Testis (tissue), 2 donors: ENCODE measurements around the gene KIF4A.
A peak's percentile ranks its signal among the peaks of the same experiment; 100 is the strongest.

Experiments
- POLR2A ChIP-seq: fragments of 450-650 bp; IDR thresholded peaks from one replicate; pipeline ENCODE4 v1.6.1; 2017; ENCODE audit warnings: antibody characterized with exemption, mild to moderate bottlenecking, moderate library complexity
- TF ChIP-seq, protein P1 (sequence below), 3 experiments: fragments of 450-650 bp in 2 of 3; fragments of 200-600 bp in 1 of 3; sonication (generic) in 1 of 3; IDR thresholded peaks; one replicate each; pipeline ENCODE4 v1.5.1; 2016 to 2019; ENCODE audit warnings: antibody characterized with exemption in 3 of 3, mild to moderate bottlenecking in 2 of 3, moderate library complexity in 1 of 3

DNA sequence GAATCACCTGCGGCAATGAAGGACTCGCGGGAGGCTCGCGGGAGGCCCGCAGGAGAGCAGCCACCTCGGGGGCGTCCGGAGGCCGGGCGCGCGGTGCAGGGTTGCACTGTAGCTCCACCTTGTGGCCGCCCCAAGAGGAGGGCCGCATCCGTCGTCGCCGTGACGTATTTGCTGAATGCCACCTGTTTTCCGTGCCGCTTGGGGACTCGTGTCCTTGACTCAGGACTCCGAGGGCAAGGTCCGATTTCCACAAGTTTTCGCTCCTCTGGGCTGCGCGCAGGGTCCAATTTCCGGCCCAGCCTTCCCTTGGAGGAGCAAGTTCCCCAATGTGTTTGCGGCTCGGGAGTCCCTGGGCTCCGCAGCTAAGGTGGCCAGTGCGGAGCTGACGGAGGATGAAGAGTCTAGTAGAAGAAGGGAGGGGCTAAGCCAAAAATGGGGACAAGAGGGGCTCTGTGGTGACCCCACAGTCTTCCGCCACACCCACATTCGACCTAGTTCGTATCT lies 144.0 kb downstream of the KIF4A start:
- no peak for TF ChIP-seq POLR2A
- TF ChIP-seq, protein P1, sequence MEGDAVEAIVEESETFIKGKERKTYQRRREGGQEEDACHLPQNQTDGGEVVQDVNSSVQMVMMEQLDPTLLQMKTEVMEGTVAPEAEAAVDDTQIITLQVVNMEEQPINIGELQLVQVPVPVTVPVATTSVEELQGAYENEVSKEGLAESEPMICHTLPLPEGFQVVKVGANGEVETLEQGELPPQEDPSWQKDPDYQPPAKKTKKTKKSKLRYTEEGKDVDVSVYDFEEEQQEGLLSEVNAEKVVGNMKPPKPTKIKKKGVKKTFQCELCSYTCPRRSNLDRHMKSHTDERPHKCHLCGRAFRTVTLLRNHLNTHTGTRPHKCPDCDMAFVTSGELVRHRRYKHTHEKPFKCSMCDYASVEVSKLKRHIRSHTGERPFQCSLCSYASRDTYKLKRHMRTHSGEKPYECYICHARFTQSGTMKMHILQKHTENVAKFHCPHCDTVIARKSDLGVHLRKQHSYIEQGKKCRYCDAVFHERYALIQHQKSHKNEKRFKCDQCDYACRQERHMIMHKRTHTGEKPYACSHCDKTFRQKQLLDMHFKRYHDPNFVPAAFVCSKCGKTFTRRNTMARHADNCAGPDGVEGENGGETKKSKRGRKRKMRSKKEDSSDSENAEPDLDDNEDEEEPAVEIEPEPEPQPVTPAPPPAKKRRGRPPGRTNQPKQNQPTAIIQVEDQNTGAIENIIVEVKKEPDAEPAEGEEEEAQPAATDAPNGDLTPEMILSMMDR (IDR thresholded peaks at IDR 0.05), result peak; percentile 36 to 68 (median 60)
